ENCODE data around the gene SLC28A1. TPM values are rescaled to one million over a fixed set of nuclear protein-coding genes. Genes with fewer than 3 reads are reported as not detected.
A peak's percentile ranks its signal among the peaks of the same experiment; 100 is the strongest.
"Not testable (repeated sequence)": the region's sequence is repeated elsewhere in the genome, so short reads cannot be mapped to it uniquely, and the experiment has no call there.

Gene SLC28A1
- total RNA-seq, 1 experiment from 2014 or later: not detected

- DNase-seq (ENCODE audit: low read depth): no peak
Observed at GRCh38 chr15:84861781-84862180, 22.7 kb upstream of the SLC28A1 start.

- peak; percentile 24 for DNase-seq (ENCODE audit: low read depth)
Observed at GRCh38 chr15:84862214-84862975, 22.1 kb upstream of the SLC28A1 start.

- peak; percentile 39 for DNase-seq (ENCODE audit: low read depth)
Observed at GRCh38 chr15:84863565-84864443, 20.7 kb upstream of the SLC28A1 start.

GRCh38 chr15:84864444-84864795 is 20.0 kb upstream of the SLC28A1 start:
- no peak for DNase-seq (ENCODE audit: low read depth)

- no peak for DNase-seq (ENCODE audit: low read depth)
Observed at GRCh38 chr15:84865074-84865569, 19.3 kb upstream of the SLC28A1 start.

- no peak for DNase-seq (ENCODE audit: low read depth)
Observed at GRCh38 chr15:84868037-84868880, 16.2 kb upstream of the SLC28A1 start.

GRCh38 chr15:84869510-84869909 is 15.0 kb upstream of the SLC28A1 start:
- no peak for DNase-seq (ENCODE audit: low read depth)

GRCh38 chr15:84871428-84871985 is 13.0 kb upstream of the SLC28A1 start:
- no peak for DNase-seq (ENCODE audit: low read depth)

- DNase-seq (ENCODE audit: low read depth): peak; percentile 29
Observed at GRCh38 chr15:84872009-84872910, 12.2 kb upstream of the SLC28A1 start.

GRCh38 chr15:84873997-84874396 is 10.5 kb upstream of the SLC28A1 start:
- DNase-seq (ENCODE audit: low read depth): no peak

- no peak for DNase-seq (ENCODE audit: low read depth)
Observed at GRCh38 chr15:84874981-84875699, 9.3 kb upstream of the SLC28A1 start.

GRCh38 chr15:84876269-84876668 is 8.2 kb upstream of the SLC28A1 start:
- no peak for DNase-seq (ENCODE audit: low read depth)

GRCh38 chr15:84877701-84878100 is 6.8 kb upstream of the SLC28A1 start:
- DNase-seq (ENCODE audit: low read depth): not testable (repeated sequence)

GRCh38 chr15:84878504-84878903 is 6.0 kb upstream of the SLC28A1 start:
- peak; percentile 53 for DNase-seq (ENCODE audit: low read depth)

GRCh38 chr15:84879088-84879780 is 5.2 kb upstream of the SLC28A1 start:
- DNase-seq (ENCODE audit: low read depth): no peak

- DNase-seq (ENCODE audit: low read depth): no peak
Observed at GRCh38 chr15:84880007-84880406, 4.5 kb upstream of the SLC28A1 start.

- DNase-seq (ENCODE audit: low read depth): no peak
Observed at GRCh38 chr15:84880822-84881519, 3.5 kb upstream of the SLC28A1 start.

GRCh38 chr15:84881520-84881830 is 3.0 kb upstream of the SLC28A1 start:
- no peak for DNase-seq (ENCODE audit: low read depth)

- no peak for DNase-seq (ENCODE audit: low read depth)
Observed at GRCh38 chr15:84883466-84883865, 996 bp upstream of the SLC28A1 start.

Data from RPMI7951 (cell line).